DMS79 (cell line): ENCODE results near the gene ZNF536.

Experiments
- DNase-seq: peaks from one replicate; lab custom pipeline; 2025; lab: John Stamatoyannopoulos, UW

Gene ZNF536

DNA sequence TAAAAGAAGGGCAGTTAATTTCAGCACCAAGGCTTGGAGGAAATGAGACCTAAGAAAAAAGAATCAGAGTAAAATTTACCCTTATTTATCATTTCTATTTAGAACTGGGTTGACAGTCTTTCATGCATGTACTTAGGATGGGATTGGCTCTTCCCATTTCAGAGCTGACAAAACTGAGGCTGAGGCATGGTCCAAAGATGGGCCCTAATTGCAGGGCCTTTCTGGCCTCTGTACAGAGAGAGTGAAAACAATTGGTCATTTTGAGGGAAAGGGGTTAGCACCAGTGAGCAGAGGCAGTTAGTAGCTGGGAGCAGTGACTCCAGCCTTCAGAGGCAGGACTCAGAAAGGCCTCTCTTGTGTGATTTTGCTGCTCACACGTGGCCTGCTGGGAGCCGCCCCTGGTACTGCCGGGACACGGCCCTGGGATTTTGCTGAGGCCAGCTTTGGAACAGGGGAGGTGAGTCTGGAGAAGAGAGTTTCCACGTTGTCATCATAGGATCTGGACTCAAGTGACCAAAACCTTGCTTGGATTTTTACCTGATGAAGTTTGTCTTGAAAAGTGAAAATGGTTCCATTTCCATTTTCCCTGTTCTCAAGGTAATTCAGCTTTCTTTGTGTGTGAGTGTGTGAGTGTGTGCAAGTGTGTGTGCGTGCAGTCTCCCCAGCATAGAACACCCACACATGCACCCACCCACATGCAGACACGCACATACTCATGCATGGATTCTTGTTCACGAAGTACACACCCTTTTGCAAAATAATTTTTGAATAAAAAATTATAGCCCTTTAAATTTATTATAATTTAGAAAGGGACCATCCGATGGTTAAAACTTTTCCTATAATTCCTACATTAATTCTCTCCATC lies at the start of gene ZNF536:
ZNF536 (plus strand) TSS at position 425 of the 865 bp plus-strand sequence. CDS start 71,179 bp downstream, outside the sequence.
- DNase-seq = no peak

- DNase-seq = no peak
These were observed 49.4 kb upstream of the ZNF536 start for GRCh38 chr19:30322641-30323320.

DNA sequence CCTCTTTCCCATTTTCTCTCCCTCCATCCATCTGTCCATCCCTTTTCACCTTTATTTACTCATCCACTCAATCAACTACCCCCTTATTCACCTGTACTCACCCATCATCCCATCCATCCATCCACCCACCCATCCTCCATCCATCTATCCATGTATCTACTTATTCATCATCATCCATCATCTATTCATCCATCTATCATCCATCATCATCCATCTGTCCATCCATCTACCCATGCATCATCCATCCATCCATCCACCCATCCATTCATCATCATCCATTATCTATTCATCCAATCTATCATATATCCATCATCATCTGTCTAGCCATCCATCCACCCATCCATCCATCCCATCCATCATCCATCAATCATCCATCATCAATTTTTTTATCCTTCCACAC lies 48.3 kb upstream of the ZNF536 start:
- no peak for DNase-seq

DNA sequence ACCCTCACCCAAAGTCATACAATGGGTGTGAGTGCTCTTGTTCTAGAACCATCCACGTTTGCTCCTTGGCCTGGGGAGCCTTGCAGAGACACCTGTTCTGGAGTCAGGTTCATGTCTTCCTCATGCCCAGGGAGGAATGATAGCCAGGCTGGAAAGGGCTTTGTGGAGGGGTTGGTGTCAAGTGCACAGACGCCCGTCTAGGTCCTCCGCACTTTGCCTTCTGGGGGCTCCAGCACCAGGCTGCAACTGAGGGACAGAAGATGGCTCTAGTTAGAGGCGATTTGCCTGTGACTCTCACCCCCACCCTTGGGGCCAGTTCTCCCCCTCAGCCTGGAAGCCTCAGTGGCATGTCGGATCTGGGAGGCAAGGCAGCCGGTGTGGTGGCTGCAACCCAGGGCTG lies 47.2 kb upstream of the ZNF536 start:
- no peak for DNase-seq

DNA sequence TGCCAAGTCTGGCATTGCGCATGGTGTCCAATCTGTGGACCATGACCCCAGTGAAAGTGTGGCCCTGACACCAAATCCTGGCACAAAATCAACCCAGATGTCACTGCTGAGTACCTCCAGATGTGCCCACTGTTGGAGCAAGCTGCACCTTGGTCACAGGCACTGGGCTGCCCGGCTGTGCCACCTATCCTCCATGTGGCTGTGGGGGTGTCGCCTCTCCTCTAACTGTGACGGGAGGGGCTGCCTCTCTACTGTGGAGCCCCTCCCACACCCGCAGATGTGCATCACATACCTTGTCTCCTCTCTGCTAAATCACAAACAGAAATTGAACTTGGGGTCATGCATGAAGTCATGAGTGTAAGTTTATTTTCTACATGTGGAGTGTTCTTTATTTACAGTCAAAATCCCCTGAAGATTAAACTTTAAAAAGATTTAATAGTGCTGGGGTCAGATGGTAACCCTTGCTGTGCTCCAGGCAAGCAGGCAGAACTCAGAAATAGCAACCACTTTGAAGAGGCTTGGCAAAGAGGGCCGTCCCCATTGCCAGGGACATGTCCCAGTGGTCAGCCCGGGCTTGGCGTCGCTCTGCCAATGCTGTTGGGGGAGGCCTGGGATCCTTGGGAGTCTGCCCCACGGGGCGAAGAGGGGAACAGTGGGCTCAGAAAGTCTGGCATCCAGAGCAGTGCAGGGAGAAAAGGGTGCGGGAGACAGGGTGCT lies 46.4 kb upstream of the ZNF536 start:
- DNase-seq = no peak

DNA sequence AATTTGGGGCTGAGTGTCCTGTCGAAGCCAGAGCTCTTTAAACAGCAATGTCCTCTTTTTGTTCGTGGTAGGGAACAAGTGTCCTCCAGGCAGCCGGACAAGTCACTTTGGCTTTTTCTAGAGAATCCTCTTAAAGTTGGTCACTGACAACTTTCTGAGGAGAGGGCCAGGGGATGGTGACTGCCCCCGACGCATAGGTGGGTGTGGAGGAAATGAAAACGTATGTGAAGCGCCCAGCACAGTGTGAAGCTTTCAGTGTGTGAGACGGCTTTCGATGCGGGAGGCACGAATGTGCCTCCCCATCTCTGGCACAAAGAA lies 45.8 kb upstream of the ZNF536 start:
- no peak for DNase-seq

GRCh38 chr19:30327331-30327730 lies 44.9 kb upstream of the ZNF536 start:
- DNase-seq = no peak

DNA sequence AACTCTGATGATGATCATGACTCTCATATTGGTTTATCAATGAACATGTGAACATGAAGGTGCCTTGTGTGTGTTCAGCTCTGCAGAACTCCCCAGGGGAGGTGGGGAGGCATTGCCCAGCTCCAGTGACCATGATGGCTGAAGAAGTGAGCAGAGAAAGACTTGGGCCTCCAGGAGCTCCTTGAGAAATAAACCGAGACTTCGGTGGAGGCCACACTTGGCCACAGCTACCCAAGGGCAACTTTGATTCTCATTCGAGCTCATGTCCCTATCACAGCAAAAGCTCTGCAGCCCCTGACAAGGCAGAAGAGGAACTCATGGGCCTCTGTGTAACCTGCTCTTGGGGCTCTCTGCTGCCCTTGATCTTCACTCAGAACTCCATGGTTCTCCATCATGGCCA lies 44.1 kb upstream of the ZNF536 start:
- no peak for DNase-seq

DNA sequence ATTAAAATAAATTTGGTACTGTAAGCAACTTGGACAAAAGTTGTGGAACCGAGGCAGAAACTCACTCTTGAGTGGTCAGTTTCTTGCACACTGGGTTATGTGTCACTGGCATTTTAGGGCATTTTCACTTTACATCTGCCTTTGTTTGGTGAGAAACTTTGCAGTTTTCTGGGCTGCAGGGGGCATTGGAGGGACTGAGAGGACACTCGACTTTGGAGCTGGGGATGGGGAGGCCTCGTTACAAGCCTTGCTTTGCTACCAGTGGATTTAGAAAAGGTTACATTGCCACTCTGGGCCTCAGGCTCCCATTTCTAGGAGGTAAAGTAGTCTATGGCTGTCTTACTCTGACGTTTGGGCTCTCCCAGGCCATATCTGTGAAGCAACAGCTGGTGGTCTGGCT lies 41.9 kb upstream of the ZNF536 start:
- DNase-seq = no peak

DNA sequence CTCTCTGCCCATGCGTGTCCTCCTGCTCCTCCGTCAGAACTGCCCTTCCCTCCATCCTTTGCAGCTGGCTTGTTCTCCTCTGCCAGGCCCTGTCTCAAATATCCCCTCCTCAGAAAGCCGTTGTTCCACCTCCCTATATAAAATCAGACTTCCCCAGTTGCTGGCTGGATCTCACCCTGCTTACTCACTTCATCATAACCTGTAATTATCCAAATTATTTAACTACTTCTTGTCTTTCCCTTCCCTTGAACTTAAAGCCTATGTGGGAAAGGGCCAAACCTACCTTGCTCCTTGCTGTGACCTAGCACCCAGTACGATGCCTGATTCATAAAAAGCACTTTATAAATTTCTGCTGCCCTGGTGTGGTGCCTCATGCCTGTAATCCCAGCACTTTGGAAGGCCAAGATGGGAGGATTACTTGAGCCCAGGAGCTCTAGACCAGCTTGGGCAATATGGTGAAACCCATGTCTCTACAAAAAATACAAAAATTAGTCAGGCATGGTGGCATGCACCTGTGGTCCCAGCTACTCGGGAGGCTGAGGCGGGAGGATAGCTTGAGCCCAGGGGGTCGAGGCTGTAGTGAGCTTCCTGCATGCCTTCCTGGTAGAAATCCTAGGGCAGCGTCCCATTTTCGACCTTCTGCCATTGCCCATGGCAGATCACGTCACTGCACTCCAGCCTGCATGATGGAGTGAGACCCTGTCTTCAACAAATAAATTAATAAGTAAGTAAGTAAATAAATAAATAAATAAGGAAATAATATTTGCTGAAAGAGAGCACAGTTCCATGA lies 39.5 kb upstream of the ZNF536 start:
- no peak for DNase-seq

DNA sequence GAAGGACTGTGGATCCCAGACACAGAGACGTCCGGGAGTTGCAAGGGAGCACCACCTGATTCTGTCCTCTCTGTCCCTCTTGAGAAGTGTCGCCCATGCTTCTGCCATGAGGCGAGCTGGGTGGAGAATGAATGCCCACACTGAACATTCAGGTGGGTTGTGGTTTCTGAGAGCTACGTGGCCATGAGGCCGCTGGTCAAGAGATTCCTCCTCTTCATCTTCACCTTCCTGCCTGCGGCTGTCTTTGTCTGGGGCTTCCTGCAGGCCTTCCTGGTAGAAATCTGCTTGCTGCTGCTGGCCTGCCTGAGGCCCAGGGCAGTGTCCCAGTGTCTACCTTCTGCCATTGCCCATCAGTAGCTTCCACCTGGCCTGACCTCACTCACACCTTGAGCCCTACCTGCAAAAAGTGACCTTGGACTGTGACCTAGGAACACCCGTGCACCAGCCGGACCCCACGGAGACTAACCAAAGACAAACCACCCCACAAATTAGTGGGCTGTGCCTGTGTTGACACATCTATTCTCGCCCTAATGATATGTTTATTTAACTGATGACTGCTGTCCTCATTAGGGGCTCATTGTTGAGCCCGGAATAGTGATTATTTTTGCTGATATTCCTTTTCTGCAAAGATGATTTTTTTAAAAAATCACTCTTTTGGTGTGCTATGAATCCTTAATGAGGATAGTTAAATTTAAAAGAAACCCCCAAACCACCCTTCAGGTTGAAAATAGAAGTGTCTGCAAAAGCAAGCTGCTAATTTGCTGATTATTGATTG lies 38.7 kb upstream of the ZNF536 start:
- DNase-seq = no peak

DNA sequence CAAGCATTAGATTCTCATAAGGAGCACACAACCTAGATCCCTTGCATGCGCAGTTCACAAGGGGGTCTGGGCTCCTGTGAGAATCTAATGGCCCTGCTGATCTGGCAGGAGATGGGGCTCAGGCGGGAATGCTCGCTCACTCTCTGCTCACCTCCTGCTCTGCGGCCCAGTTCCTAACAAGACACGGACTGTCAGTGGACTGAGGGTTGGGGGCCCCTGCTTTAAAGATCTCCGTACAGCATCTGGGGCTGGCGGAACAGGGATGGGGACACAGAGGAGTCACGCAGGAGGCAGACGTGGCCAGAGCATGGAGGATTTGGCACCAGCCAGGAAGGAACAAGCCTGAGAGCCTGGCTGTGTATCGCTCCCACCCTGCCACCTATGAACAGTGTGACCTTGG lies 37.3 kb upstream of the ZNF536 start:
- DNase-seq = no peak

GRCh38 chr19:30335306-30335886 lies 36.8 kb upstream of the ZNF536 start:
- DNase-seq = no peak

GRCh38 chr19:30336290-30336689 lies 35.9 kb upstream of the ZNF536 start:
- no peak for DNase-seq

DNA sequence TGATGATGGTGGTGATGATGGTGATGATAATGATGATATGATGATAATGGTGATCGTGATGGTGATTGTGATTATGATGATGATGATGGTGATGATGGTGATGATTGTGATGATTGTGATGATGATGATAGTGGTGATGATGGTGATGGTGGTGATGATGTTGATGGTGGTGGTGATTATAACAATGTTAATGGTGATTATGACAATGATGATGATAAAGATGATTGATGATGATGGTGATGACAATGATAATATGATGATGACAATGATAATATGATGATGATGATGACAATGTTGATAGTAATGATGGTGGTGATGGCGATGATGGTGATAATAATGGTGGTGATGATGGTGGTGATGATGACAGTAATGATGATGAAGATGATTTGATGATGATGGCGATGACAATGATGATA lies 34.1 kb upstream of the ZNF536 start:
- no peak for DNase-seq

DNA sequence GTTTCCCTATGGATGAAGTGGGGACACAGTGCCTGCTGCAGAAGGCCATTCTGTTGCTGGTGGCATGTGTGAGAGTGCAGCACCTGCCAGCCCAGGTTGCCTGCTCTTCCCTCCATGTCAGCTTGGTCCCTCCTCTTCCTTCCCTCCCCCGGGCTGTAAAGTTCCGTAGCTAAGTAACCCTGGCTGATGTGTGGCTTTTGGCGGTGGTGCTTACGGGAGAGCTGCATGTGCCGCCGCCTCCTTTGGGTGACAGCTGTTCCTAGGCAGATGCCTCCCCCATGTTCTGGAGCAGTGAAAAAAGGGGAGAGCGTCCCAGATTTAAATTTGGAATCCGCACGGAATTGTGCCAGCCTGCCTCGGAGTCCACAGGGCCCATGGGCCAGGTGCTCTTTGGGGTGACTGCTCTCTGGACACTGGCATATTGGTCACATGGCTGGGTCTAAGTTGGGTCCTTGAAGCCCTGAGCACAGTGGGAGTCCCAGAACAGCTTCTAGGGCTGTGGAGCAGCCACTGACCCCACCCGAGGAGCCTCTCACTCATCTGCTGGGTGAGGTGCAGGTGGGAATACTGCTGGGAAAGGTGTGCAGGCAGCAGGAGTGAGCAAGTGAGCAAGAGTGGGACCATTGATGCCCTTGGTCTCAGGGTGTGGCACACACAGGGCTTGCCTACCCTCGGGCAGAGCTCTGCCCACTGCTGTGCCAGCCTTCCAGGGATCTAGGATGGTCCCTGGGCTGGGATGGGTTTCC lies 33.1 kb upstream of the ZNF536 start:
- no peak for DNase-seq

- no peak for DNase-seq
These were observed 32.3 kb upstream of the ZNF536 start for GRCh38 chr19:30339624-30340525.

- DNase-seq = peak; percentile 10
These were observed 31.2 kb upstream of the ZNF536 start for GRCh38 chr19:30340771-30341561.
